HepG2 (cell line): ENCODE measurements around the gene SERPIND1. TPM values are rescaled to one million over a fixed set of nuclear protein-coding genes. Genes with fewer than 3 reads are reported as not detected.
A peak's percentile ranks its signal among the peaks of the same experiment; 100 is the strongest.

Source experiments
- ATF7 ChIP-seq, 2 experiments: fragments of 450-650 bp in 1 of 2; sonication (generic) in 1 of 2; formaldehyde crosslinking in 1 of 2; IDR thresholded peaks; 2 replicates each; pipeline versions ENCODE4 v1.4.0 to v1.6.1; 2016 to 2020; ENCODE audit warnings: antibody characterized with exemption in 1 of 2, mild to moderate bottlenecking in 1 of 2, missing genetic modification reagents in 1 of 2
- NFE2 ChIP-seq: sonication (generic); formaldehyde crosslinking; IDR thresholded peaks from 2 replicates; pipeline ENCODE4 v1.4.0; 2020; ENCODE audit warnings: missing genetic modification reagents
- STAT5B ChIP-seq: sonication (generic); formaldehyde crosslinking; IDR thresholded peaks from 2 replicates; pipeline ENCODE4 v1.4.0; 2020; ENCODE audit warnings: missing genetic modification reagents
- TFAP4 ChIP-seq: sonication (generic); IDR thresholded peaks from 2 replicates; pipeline ENCODE4 v1.6.1; 2016; ENCODE audit warnings: low read depth, borderline replicate concordance
- TOE1 ChIP-seq: sonication (generic); formaldehyde crosslinking; IDR thresholded peaks from 2 replicates; pipeline ENCODE4 v1.4.0; 2020; ENCODE audit warnings: mild to moderate bottlenecking, missing genetic modification reagents
- ZBTB2 ChIP-seq: sonication (generic); formaldehyde crosslinking; IDR thresholded peaks from 2 replicates; pipeline ENCODE4 v1.8.0; 2022; ENCODE audit warnings: low read depth, missing genetic modification reagents
- ZNF263 ChIP-seq: sonication (generic); formaldehyde crosslinking; IDR thresholded peaks from 2 replicates; pipeline ENCODE4 v1.4.0; 2020; ENCODE audit warnings: missing genetic modification reagents
- ZNF331 ChIP-seq: sonication (generic); formaldehyde crosslinking; IDR thresholded peaks from 2 replicates; pipeline ENCODE4 v1.4.0; 2020; ENCODE audit warnings: missing genetic modification reagents
- ZNF460 ChIP-seq: sonication (generic); formaldehyde crosslinking; IDR thresholded peaks from 2 replicates; pipeline ENCODE4 v1.5.1; 2020; ENCODE audit warnings: missing genetic modification reagents, mild to moderate bottlenecking, borderline replicate concordance
- ZNF552 ChIP-seq: sonication (generic); formaldehyde crosslinking; IDR thresholded peaks from 2 replicates; pipeline ENCODE4 v1.9.0; 2022; ENCODE audit warnings: missing genetic modification reagents, mild to moderate bottlenecking, borderline replicate concordance
- ZNF605 ChIP-seq: sonication (generic); formaldehyde crosslinking; IDR thresholded peaks from 2 replicates; pipeline ENCODE4 v1.8.0; 2022; ENCODE audit warnings: mild to moderate bottlenecking, missing genetic modification reagents
- polyA plus RNA-seq, 8 experiments: library from polyadenylated mRNA; depleted of rRNA in 3 of 8; stranded (reverse) in 7 of 8; unstranded in 1 of 8; fragments of >200 nt; fragmentation: Illumina TruSeq in 4 of 8; extraction: Trizol in 4 of 8; gene quantifications; 2 replicates each; pipeline versions ENCODE4 v1.2.1 to v1.2.3, GENCODE V29; 2011 to 2016; ENCODE audit warnings: low read depth in 4 of 8, missing spikeins in 1 of 8, mixed read lengths in 1 of 8; ENCODE audit not compliant: insufficient read depth in 1 of 8
- total RNA-seq, 5 experiments: library from RNA; depleted of rRNA; stranded (reverse); fragments of >200 nt; fragmentation: Illumina TruSeq; extraction: Trizol; gene quantifications; 2 replicates each; pipeline ENCODE4 v1.2.3, GENCODE V29; 2016; ENCODE audit warnings: low read depth in 1 of 5

Gene SERPIND1
- total and polyA plus RNA-seq, 2 of the 13 experiments (the other 11 are each of a cell fraction or from before 2014, with no cell fraction given), result 111 to 350 TPM

GRCh38 chr22:20777420-20778177 lies 3.7 kb downstream of the SERPIND1 start (continued):
- no peak; the same call in 1 of the 2 replicates for TF ChIP-seq ZNF263 (CRISPR knock-in tag)
- peak; percentile 89 for TF ChIP-seq ZNF331 (CRISPR knock-in tag)
- no peak for TF ChIP-seq ZNF605 (CRISPR knock-in tag)
- TF ChIP-seq NFE2 (CRISPR knock-in tag), result no peak
- TF ChIP-seq ZBTB2, result no peak
- no peak for TF ChIP-seq ZNF552 (CRISPR knock-in tag)
- TF ChIP-seq TFAP4, result peak; percentile 62; the same call in 1 of the 2 replicates
- TF ChIP-seq TOE1 (CRISPR knock-in tag), result no peak
- no peak for TF ChIP-seq STAT5B (CRISPR knock-in tag)
- no peak; the same call in 1 of the 2 replicates for TF ChIP-seq ZNF460
- TF ChIP-seq ATF7 (IDR thresholded peaks at IDR 0.05), result peak; percentile 67
- TF ChIP-seq ATF7 (CRISPR knock-in tag; IDR thresholded peaks at IDR 0.05), result peak; percentile 45; the same call in 1 of the 2 replicates
